Tibial artery (tissue), 4 donors: ENCODE data around the gene TMUB1.

Experiments
- DNase-seq, 2 donors: peaks; one replicate each; pipeline ENCODE4 v3.0.0-alpha.2; 2019
- H3K27ac ChIP-seq, 2 donors: fragments of 200-600 bp; sonication (generic) in 1 of 2; 1 replicate in 1 of 2; 2 replicates in 1 of 2; pipeline ENCODE4 v1.5.1; 2018 to 2019; ENCODE audit warnings: mild to moderate bottlenecking in 1 of 2
- H3K27me3 ChIP-seq, 2 donors: fragments of 200-600 bp; sonication (generic) in 1 of 2; one replicate each; pipeline versions ENCODE4 v1.5.1 to v1.6.0; 2016 to 2019
- H3K36me3 ChIP-seq, 3 donors: fragments of 200-600 bp; sonication (generic) in 2 of 3; one replicate each; pipeline ENCODE4 v1.5.1; 2016 to 2019; ENCODE audit warnings: mild to moderate bottlenecking in 2 of 3
- H3K4me1 ChIP-seq, 4 donors: fragments of 200-600 bp; sonication (generic) in 2 of 4; 1 replicate in 3 of 4; 2 replicates in 1 of 4; pipeline ENCODE4 v1.5.1; 2016 to 2019
- H3K4me3 ChIP-seq, 2 donors: fragments of 200-600 bp; sonication (generic) in 1 of 2; 1 replicate in 1 of 2; 2 replicates in 1 of 2; pipeline ENCODE4 v1.5.1; 2018 to 2019; ENCODE audit warnings: mild to moderate bottlenecking in 2 of 2
- H3K9me3 ChIP-seq, 3 donors: fragments of 200-600 bp; sonication (generic) in 1 of 3; one replicate each; pipeline ENCODE4 v1.5.1; 2016 to 2019
- CTCF ChIP-seq, 2 experiments: fragments of 200-600 bp in 1 of 2; fragments of 450-650 bp in 1 of 2; IDR thresholded peaks; one replicate each; pipeline ENCODE4 v1.5.1; 2017 to 2019; ENCODE audit warnings: antibody characterized with exemption in 2 of 2, mild to moderate bottlenecking in 1 of 2, moderate library complexity in 1 of 2
- intact Hi-C: fragments of 100-400 bp; cut with DNase I; formaldehyde crosslinking; loops from one replicate; pipeline ENCODE4 v1.15.0; 2023; ENCODE audit warnings: low total_unique reads

The TMUB1 gene

GRCh38 chr7:151064993-151065392, 18.3 kb downstream of the TMUB1 start:
- Histone ChIP-seq H3K36me3 (peaks cover 53 to 63% (median 58%) of the 10 kb centered on the region in 3 donors), H3K4me1 (peaks cover 0 to 38% (median 34%) of the 10 kb centered on the region in 4 donors), H3K27ac (no peak overlapping the region), H3K4me3 (no peak overlapping the region), H3K27me3 (no peaks in the 10 kb centered on the region), H3K9me3 (no peaks in the 10 kb centered on the region)
- DNase-seq: no peak
- intact Hi-C loops: no loop called here
- TF ChIP-seq CTCF (IDR thresholded peaks at IDR 0.05): no peak

- no peaks in the 10 kb centered on the region for H3K27me3 ChIP-seq
- intact Hi-C loops: no loop called here
- TF ChIP-seq CTCF (IDR thresholded peaks at IDR 0.05): no peak
- no peak for DNase-seq
- H3K27ac ChIP-seq: no peak overlapping the region
- H3K4me1 ChIP-seq: peaks cover 0 to 40% (median 34%) of the 10 kb centered on the region in 4 donors
- H3K36me3 ChIP-seq: peaks cover 48 to 57% (median 52%) of the 10 kb centered on the region in 3 donors
- H3K4me3 ChIP-seq: no peak overlapping the region
- H3K9me3 ChIP-seq: no peaks in the 10 kb centered on the region
Measured at GRCh38 chr7:151064454-151064853, 18.8 kb downstream of the TMUB1 start.

GRCh38 chr7:151063212-151063561, 20.1 kb downstream of the TMUB1 start:
- TF ChIP-seq CTCF (IDR thresholded peaks at IDR 0.05): no peak
- H3K27me3 ChIP-seq: no peaks in the 10 kb centered on the region
- DNase-seq: peak; percentile 71 to 81
- H3K4me3 ChIP-seq: peak overlapping the region; percentile 21 to 34
- intact Hi-C loops: no loop called here
- H3K9me3 ChIP-seq: no peaks in the 10 kb centered on the region
- H3K27ac ChIP-seq: peak overlapping the region; percentile 91 to 98
- H3K4me1 ChIP-seq: peaks cover 0 to 49% (median 42%) of the 10 kb centered on the region in 4 donors
- peaks cover 38 to 44% (median 40%) of the 10 kb centered on the region in 3 donors for H3K36me3 ChIP-seq

- H3K4me1 ChIP-seq: peaks cover 0 to 49% (median 42%) of the 10 kb centered on the region in 4 donors
- H3K27ac ChIP-seq: peak overlapping the region; percentile 91 to 98
- H3K9me3 ChIP-seq: no peaks in the 10 kb centered on the region
- H3K36me3 ChIP-seq: peaks cover 35 to 39% (median 35%) of the 10 kb centered on the region in 3 donors
- DNase-seq: no peak
- H3K4me3 ChIP-seq: peak overlapping the region; percentile 21 to 34
- no peaks in the 10 kb centered on the region for H3K27me3 ChIP-seq
- TF ChIP-seq CTCF (IDR thresholded peaks at IDR 0.05): no peak
- intact Hi-C loops: no loop called here
Measured at GRCh38 chr7:151062399-151063211, 20.7 kb downstream of the TMUB1 start.

GRCh38 chr7:151062111-151062398, 21.2 kb downstream of the TMUB1 start:
- TF ChIP-seq CTCF (IDR thresholded peaks at IDR 0.05): no peak
- Histone ChIP-seq H3K4me1 (peaks cover 0 to 54% (median 46%) of the 10 kb centered on the region in 4 donors), H3K9me3 (no peaks in the 10 kb centered on the region), H3K27ac (peak overlapping the region; percentile 91 to 98), H3K27me3 (no peaks in the 10 kb centered on the region), H3K36me3 (peaks cover 29 to 33% (median 30%) of the 10 kb centered on the region in 3 donors), H3K4me3 (no peak overlapping the region)
- intact Hi-C loops: no loop called here
- no peak for DNase-seq
